WERI-Rb-1 (cell line): ENCODE data around the gene HEXB.

ENCODE experiments used
- DNase-seq: peaks from one replicate; pipeline ENCODE4 v3.0.0-alpha.2; 2020
- H3K27ac ChIP-seq: fragments of 250-450 bp; sonication (Bioruptor Pico); 2 replicates; pipeline ENCODE4 v1.5.1; 2020; ENCODE audit warnings: mild to moderate bottlenecking, moderate library complexity
- H3K27me3 ChIP-seq: fragments of 250-450 bp; sonication (Bioruptor Pico); 2 replicates; pipeline ENCODE4 v1.5.1; 2021; ENCODE audit warnings: mild to moderate bottlenecking, low read depth, moderate library complexity; ENCODE audit not compliant: insufficient read depth, severe bottlenecking
- H3K36me3 ChIP-seq: fragments of 250-450 bp; sonication (Bioruptor Pico); 2 replicates; pipeline ENCODE4 v1.5.1; 2020; ENCODE audit warnings: mild to moderate bottlenecking, moderate library complexity
- H3K4me3 ChIP-seq: 2 replicates; pipeline ENCODE4 v1.5.1; 2011; ENCODE audit warnings: low read depth, mild to moderate bottlenecking, control low read depth, low read length
- H3K9me3 ChIP-seq: fragments of 250-450 bp; sonication (Bioruptor Pico); 2 replicates; pipeline ENCODE4 v1.5.1; 2021; ENCODE audit warnings: mild to moderate bottlenecking, moderate library complexity; ENCODE audit not compliant: severe bottlenecking
- TF ChIP-seq, protein P1 (sequence below): IDR thresholded peaks from 2 replicates; pipeline ENCODE4 v1.5.1; 2011; ENCODE audit warnings: low read depth, mild to moderate bottlenecking, control low read depth, inconsistent platforms, low read length

Gene HEXB

DNA sequence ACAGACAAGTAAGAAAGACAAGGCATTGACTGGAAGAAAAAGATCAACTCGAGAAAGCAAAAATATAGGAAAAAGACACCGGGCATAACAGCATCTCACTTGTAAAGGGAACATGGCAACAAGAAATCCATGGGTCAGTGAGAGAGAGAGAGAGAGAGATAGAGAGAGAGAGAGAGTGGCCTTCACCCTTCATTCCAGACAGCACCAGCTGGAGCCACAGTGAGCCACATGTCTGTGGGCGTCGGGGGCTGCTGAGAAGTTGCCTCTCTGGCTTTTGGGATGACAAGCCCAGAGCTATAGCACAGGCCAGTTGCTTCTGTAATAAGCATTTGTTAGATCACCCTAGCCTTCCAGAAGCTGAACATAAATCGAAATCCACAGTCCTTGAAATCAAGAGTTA lies 24.2 kb upstream of the HEXB start:
- H3K36me3 ChIP-seq = no peaks in the 10 kb centered on the region
- H3K4me3 ChIP-seq = no peak overlapping the region
- no peaks in the 10 kb centered on the region for H3K9me3 ChIP-seq
- no peaks in the 10 kb centered on the region for H3K27me3 ChIP-seq
- no peak overlapping the region for H3K27ac ChIP-seq
- no peak for DNase-seq
- TF ChIP-seq, protein P1, sequence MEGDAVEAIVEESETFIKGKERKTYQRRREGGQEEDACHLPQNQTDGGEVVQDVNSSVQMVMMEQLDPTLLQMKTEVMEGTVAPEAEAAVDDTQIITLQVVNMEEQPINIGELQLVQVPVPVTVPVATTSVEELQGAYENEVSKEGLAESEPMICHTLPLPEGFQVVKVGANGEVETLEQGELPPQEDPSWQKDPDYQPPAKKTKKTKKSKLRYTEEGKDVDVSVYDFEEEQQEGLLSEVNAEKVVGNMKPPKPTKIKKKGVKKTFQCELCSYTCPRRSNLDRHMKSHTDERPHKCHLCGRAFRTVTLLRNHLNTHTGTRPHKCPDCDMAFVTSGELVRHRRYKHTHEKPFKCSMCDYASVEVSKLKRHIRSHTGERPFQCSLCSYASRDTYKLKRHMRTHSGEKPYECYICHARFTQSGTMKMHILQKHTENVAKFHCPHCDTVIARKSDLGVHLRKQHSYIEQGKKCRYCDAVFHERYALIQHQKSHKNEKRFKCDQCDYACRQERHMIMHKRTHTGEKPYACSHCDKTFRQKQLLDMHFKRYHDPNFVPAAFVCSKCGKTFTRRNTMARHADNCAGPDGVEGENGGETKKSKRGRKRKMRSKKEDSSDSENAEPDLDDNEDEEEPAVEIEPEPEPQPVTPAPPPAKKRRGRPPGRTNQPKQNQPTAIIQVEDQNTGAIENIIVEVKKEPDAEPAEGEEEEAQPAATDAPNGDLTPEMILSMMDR = no peak

DNA sequence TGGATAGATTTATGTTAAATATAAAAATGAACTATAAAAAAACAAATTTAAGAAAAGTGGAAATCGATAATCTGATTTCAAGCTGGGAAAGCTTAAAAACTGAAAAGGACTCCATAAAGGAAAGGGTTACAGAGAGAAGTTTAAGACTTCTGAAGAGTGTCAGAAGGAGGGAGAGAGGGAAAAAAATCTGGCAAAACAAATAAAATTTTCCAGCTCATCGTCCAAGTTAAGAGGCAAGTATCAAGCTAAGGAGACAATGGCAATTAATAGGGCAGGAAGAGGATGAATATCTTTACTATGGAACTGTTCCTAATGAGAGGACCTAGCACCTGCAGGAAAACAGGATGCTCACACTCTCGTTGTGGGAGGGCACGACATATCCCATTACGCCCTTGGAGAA lies 20.5 kb upstream of the HEXB start:
- no peaks in the 10 kb centered on the region for H3K9me3 ChIP-seq

DNA sequence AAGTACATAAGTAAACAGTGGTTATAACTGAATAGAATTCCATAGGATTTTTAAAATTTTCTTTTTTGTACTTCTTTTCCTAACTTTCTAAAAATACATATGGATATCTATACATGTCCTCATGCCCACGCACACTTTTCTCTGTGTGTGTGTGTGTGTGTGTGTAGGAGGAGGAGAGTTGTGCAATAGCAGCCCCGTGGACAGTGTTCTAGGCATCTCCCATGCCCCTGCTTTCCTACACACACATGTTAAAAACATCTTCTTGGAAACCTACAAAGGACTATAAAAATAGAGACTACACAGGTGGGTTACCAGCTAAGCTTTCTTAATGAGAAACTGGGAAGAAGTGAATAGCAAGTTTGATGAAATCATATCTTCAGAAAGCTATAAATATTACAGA lies 19.8 kb upstream of the HEXB start:
- Histone ChIP-seq H3K9me3 (no peaks in the 10 kb centered on the region), H3K27me3 (no peaks in the 10 kb centered on the region), H3K27ac (no peak overlapping the region), H3K4me3 (no peak overlapping the region), H3K36me3 (no peaks in the 10 kb centered on the region)
- DNase-seq = no peak
- TF ChIP-seq, protein P1 = no peak

More for the DNA sequence above, 20.5 kb upstream of the HEXB start:
- H3K27me3 ChIP-seq = no peaks in the 10 kb centered on the region
- TF ChIP-seq, protein P1 = no peak
- DNase-seq = no peak
- H3K27ac ChIP-seq = no peak overlapping the region
- no peaks in the 10 kb centered on the region for H3K36me3 ChIP-seq
- no peak overlapping the region for H3K4me3 ChIP-seq

DNA sequence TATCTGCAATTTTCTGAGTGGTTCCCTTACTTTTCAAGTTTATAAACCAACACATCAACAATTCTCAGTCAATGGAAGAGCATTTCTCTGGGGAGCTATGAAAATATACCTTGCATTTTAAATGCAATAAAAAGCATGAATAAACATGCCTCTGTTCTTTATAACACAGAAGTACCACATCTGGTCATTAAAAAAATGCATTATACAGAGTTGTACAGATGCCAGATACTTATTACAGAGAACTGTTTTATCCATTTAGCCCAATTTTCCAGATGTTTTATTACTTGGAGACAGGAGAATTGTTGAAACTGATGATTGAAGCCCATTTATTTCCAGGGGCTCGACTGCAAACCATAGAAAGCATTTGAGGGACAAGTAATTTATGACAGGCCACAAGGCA lies 19.2 kb upstream of the HEXB start:
- TF ChIP-seq, protein P1 = no peak
- no peak for DNase-seq
- H3K36me3 ChIP-seq = no peaks in the 10 kb centered on the region
- H3K9me3 ChIP-seq = no peaks in the 10 kb centered on the region
- H3K27me3 ChIP-seq = no peaks in the 10 kb centered on the region
- H3K27ac ChIP-seq = no peak overlapping the region
- H3K4me3 ChIP-seq = no peak overlapping the region

DNA sequence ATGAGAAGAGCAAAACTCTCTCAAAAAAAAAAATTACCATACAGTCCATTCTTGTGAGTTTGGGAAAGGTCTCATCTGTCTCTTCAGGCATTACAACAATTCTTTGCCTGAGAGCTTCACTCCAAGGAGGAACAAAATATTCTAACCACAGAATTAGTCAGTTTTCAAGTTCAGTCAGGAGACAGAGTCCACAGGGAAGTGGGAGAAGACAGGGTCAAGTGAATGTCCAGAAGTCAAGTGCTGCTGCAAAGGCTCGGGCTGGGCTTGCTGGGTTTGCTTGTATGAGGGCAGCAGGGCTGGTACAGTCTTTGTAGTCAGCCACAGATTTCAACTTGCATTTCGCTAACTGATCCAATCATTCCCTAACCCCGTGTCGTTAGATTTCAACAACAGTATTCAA lies 17.6 kb upstream of the HEXB start:
- H3K27me3 ChIP-seq = no peaks in the 10 kb centered on the region
- TF ChIP-seq, protein P1 = no peak
- H3K9me3 ChIP-seq = no peaks in the 10 kb centered on the region
- no peak for DNase-seq
- H3K36me3 ChIP-seq = no peaks in the 10 kb centered on the region
- no peak overlapping the region for H3K4me3 ChIP-seq
- no peak overlapping the region for H3K27ac ChIP-seq

DNA sequence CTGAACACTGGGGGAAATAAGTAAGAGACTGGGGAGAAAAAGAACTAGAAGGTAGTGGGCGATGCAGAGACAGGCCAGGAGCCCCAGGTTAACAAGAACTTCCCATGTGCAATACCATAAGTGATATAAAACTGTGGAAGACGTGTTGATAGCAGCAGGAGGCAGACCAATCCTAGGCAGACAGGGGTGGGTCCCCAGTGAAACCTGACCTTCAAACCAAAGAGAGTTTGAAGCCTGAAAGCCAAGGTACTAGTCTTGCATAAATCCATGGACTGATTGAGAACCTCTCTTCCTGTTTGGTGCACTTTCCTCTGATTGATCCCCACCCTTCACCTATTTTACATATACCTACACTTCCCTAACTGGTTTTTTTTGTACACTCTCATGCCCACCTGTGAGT lies 15.2 kb upstream of the HEXB start:
- H3K4me3 ChIP-seq = no peak overlapping the region
- TF ChIP-seq, protein P1 = no peak
- no peaks in the 10 kb centered on the region for H3K27me3 ChIP-seq
- no peaks in the 10 kb centered on the region for H3K36me3 ChIP-seq
- H3K9me3 ChIP-seq = no peaks in the 10 kb centered on the region
- no peak overlapping the region for H3K27ac ChIP-seq
- DNase-seq = no peak
